CD4-positive, alpha-beta T cell treated with Interleukin-2 at 100 ng/mL for 4 hours (primary cell): ENCODE measurements around the gene ENTPD3.
"Not testable (repeated sequence)": the region's sequence is repeated elsewhere in the genome, so short reads cannot be mapped to it uniquely, and the experiment has no call there.

Source experiments
- DNase-seq: peaks from one replicate; pipeline ENCODE4 v3.0.0-alpha.2; 2020; ENCODE audit warnings: low spot score

The ENTPD3 gene

GRCh38 chr3:40407007-40407406, 20.0 kb downstream of the ENTPD3 start:
- DNase-seq = no peak

GRCh38 chr3:40407611-40408010, 20.6 kb downstream of the ENTPD3 start:
- no peak for DNase-seq

- DNase-seq = no peak
These were observed 27.3 kb downstream of the ENTPD3 start for GRCh38 chr3:40414270-40414669.

- DNase-seq = no peak
These were observed 31.0 kb downstream of the ENTPD3 start for GRCh38 chr3:40417845-40418543.

- DNase-seq = no peak
These were observed 35.9 kb downstream of the ENTPD3 start for GRCh38 chr3:40422861-40423260.

- DNase-seq = no peak
These were observed 40.2 kb downstream of the ENTPD3 start for GRCh38 chr3:40427045-40427669.

GRCh38 chr3:40432793-40433192, 45.8 kb downstream of the ENTPD3 start:
- no peak for DNase-seq

- DNase-seq = no peak
These were observed 50.9 kb downstream of the ENTPD3 start for GRCh38 chr3:40437889-40438288.

- no peak for DNase-seq
These were observed 58.1 kb downstream of the ENTPD3 start for GRCh38 chr3:40445062-40445461.

- no peak for DNase-seq
These were observed 58.9 kb downstream of the ENTPD3 start for GRCh38 chr3:40445880-40446279.

- no peak for DNase-seq
These were observed 63.5 kb downstream of the ENTPD3 start for GRCh38 chr3:40450438-40450837.

GRCh38 chr3:40451551-40451950, 64.6 kb downstream of the ENTPD3 start:
- DNase-seq = no peak

GRCh38 chr3:40452057-40452456, 65.1 kb downstream of the ENTPD3 start:
- no peak for DNase-seq

GRCh38 chr3:40452562-40452875, 65.5 kb downstream of the ENTPD3 start:
- DNase-seq = no peak

- DNase-seq = peak; percentile 96
These were observed 66.1 kb downstream of the ENTPD3 start for GRCh38 chr3:40452876-40453730.

GRCh38 chr3:40453933-40454332, 66.9 kb downstream of the ENTPD3 start:
- no peak for DNase-seq

GRCh38 chr3:40455328-40455727, 68.3 kb downstream of the ENTPD3 start:
- DNase-seq = no peak

GRCh38 chr3:40456279-40456939, 69.4 kb downstream of the ENTPD3 start:
- DNase-seq = no peak

- DNase-seq = peak; percentile 96
These were observed 70.2 kb downstream of the ENTPD3 start, which contains the start of gene RPL14 for GRCh38 chr3:40456940-40457823. Gene RPL14, plus strand, starts transcription at chr3:40457339. Its CDS starts 133 bp downstream, at chr3:40457472.

GRCh38 chr3:40458473-40458872, 71.5 kb downstream of the ENTPD3 start:
- DNase-seq = no peak

GRCh38 chr3:40460481-40460880, 73.5 kb downstream of the ENTPD3 start:
- DNase-seq = not testable (repeated sequence)
